CD4-positive, alpha-beta T cell treated with Interleukin-1 beta for 1 hour (primary cell): ENCODE measurements around the gene ZNHIT3.
"Not testable (repeated sequence)": the region's sequence is repeated elsewhere in the genome, so short reads cannot be mapped to it uniquely, and the experiment has no call there.

ENCODE experiments used
- DNase-seq, 2 donors: peaks; one replicate each; pipeline ENCODE4 v3.0.0-alpha.2; 2020 to 2022

The ZNHIT3 gene

GRCh38 chr17:36486204-36487194 is at the start of gene ZNHIT3:
Gene ZNHIT3 (plus strand): TSS chr17:36486681. CDS start chr17:36486700, 19 bp downstream.
- DNase-seq: peak; percentile 91 to 92

- DNase-seq: not testable (repeated sequence)
Observed at GRCh38 chr17:36441792-36442191, 44.7 kb upstream of the ZNHIT3 start.

DNA sequence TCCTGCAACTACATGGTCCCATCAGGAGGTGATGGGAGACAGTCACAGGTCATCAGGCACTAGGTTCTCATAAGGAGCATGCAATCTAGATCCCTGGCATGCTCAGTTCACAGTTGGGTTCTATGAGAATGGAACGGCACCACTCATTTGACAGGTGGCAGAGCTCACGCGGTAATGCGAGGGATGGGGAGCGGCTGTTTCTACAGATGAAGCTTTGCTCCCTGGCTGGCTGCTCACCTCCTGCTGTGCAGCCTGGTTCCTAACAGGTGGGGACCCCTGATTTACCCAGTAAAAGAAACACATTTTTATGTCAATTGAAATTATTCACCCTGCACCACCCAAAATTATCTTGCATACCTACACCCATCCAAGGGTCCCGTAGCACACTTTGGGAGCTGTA is 42.7 kb upstream of the ZNHIT3 start:
- DNase-seq: no peak

- DNase-seq: not testable (repeated sequence)
Observed at GRCh38 chr17:36449997-36450396, 36.5 kb upstream of the ZNHIT3 start.

- not testable (repeated sequence) for DNase-seq
Observed at GRCh38 chr17:36452888-36453287, 33.6 kb upstream of the ZNHIT3 start.

- DNase-seq: not testable (repeated sequence)
Observed at GRCh38 chr17:36457701-36458100, 28.8 kb upstream of the ZNHIT3 start.

DNA sequence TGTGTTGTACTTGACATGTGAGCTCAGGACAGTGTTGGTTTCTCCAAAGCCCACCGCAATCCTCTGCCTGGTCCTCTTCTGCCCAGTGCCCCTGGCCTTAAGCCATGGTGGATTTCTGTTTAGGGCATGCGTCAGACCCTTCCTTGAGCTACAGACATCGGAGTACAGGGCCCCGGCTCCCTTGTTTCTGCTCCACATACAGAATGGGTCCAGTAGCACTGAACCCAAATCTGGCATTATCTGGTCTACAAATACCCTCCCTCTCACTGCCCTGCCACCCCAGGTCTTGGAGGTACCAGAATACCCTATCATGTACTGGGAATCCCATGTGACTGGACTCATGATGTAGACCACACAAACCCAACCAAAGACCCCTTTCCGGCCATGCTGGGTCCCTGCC is 27.4 kb upstream of the ZNHIT3 start:
- no peak for DNase-seq

DNA sequence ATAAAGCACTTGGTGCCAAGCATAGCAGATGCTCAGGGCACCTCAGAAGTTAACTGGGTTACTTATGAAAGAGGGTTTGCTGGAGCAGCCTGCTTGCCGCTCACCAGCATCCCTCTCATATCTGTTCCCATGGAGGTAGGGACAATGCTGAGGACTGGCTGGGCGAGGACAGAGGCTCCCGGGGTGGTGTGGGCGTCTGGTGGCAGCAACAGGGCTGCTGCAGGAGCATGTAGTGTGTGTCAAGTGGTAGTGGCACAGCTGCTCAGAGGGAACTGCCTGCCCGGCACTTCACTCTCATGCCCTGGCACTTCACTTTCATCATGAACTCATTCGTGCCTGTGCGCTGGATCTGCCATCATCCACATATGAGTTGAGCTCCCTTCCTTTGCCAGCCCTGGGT is 26.9 kb upstream of the ZNHIT3 start:
- no peak for DNase-seq

GRCh38 chr17:36460265-36460937 is 26.1 kb upstream of the ZNHIT3 start:
- no peak for DNase-seq

GRCh38 chr17:36461330-36462110 is 25.0 kb upstream of the ZNHIT3 start:
- no peak for DNase-seq

GRCh38 chr17:36463916-36464764 is 22.3 kb upstream of the ZNHIT3 start:
- DNase-seq: peak; percentile 16 to 31

DNA sequence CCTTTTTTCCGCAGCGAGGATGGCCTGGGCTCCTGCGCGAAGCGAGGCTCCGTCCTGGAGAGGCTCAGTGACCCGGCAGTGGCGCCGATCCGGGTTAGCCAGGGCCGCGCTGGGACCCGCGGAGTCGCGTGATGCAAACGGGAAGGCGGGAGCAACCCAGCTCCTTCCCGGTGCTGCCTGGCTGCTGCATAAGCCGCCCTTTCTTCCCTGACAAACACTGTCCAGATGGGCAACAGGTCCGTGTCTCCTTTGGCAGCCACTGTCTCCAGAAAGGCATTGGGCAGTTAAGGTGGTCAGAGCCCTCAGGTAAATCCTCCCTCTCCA is 21.8 kb upstream of the ZNHIT3 start:
- DNase-seq: no peak

- no peak for DNase-seq
Observed at GRCh38 chr17:36468903-36469635, 17.4 kb upstream of the ZNHIT3 start.

DNA sequence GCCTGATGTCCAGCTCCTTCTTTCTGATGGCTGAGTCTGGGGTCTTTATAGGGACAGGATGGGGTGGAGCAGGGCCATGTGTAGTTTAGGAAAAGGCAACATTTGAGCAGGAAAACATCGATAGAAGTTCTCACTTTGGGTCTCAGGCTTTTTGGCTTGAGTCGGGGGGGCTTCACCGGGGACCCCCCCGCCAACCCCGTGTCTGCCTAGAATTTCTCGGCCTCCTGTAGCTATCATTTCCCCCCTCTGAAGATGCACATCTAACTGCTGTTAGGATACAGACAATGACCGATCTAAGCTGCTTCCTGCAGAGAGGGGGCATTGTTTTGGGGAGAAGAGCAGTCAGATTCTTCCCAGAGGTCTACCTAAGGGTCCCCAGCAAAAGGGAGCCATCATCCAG is 16.7 kb upstream of the ZNHIT3 start:
- no peak for DNase-seq

DNA sequence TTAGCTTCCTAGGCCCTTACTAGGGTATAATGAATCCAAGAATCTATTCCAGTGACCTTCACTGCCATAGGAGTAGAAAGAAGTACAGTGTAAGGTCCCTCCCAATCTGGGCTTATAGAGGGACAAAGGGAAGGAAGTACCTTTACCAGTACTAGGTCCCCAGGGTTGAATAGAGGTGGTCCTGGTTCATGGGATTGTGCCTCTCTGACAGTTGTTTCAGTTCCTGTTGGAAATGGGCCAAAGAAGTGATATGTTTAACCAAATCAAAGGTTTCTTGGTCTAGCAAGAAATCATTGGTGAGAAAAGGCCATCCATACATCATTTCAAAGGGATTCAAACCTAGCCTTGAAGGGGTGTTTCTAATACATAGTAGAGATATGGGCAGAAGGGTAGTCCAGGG is 16.0 kb upstream of the ZNHIT3 start:
- DNase-seq: no peak

GRCh38 chr17:36474571-36474970 is 11.9 kb upstream of the ZNHIT3 start:
- DNase-seq: no peak

DNA sequence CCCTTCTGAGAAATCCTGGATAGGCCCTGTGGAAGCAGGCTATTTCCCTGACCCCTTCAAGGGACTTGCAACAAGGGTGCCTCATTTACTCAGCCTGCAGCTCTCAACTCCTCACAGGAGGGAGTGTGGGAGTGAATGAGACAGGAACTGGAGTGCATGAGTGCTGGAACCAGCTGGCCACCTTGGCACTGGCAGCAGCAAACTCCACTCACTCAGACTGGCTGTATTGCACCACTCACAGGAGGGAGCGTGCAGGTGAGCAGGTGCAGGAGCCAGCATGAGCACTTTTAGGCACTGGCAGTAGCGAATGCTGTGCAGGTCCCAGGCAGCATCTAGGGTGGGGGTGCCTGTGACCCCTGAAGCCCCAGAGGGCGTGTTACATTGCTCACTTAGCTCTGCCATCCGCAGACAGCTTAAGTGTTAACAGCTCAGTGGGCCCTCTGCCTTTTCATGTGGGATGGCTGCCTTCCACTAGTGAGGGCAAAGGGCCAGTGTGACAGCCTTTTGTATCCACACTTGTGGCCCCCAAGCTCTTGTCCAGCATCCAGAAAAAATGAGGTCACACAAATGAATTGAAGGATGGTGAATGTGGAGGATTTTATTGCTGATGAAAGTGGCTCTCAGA is 11.0 kb upstream of the ZNHIT3 start:
- DNase-seq: no peak

GRCh38 chr17:36481829-36482228 is 4.7 kb upstream of the ZNHIT3 start:
- DNase-seq: no peak

- DNase-seq: peak; percentile 80 to 83
Observed at GRCh38 chr17:36482611-36483504, 3.6 kb upstream of the ZNHIT3 start.

GRCh38 chr17:36484021-36484420 is 2.5 kb upstream of the ZNHIT3 start:
- DNase-seq: not testable (repeated sequence)
